Stimulated activated CD4-positive, alpha-beta T cell treated with anti-CD3 and anti-CD28 coated beads, Interleukin-12 subunit alpha, Interleukin-12 subunit beta, amount 100 ng/mL, for 24 hours (primary cell): ENCODE data around the gene FAM53B.

ENCODE experiments used
- DNase-seq, 2 experiments: peaks; one replicate each; pipeline ENCODE4 v3.0.0-alpha.2; 2020; ENCODE audit warnings: low read depth in 2 of 2

The FAM53B gene

GRCh38 chr10:124678557-124679240, 65.5 kb downstream of the FAM53B start:
- DNase-seq, result no peak

DNA sequence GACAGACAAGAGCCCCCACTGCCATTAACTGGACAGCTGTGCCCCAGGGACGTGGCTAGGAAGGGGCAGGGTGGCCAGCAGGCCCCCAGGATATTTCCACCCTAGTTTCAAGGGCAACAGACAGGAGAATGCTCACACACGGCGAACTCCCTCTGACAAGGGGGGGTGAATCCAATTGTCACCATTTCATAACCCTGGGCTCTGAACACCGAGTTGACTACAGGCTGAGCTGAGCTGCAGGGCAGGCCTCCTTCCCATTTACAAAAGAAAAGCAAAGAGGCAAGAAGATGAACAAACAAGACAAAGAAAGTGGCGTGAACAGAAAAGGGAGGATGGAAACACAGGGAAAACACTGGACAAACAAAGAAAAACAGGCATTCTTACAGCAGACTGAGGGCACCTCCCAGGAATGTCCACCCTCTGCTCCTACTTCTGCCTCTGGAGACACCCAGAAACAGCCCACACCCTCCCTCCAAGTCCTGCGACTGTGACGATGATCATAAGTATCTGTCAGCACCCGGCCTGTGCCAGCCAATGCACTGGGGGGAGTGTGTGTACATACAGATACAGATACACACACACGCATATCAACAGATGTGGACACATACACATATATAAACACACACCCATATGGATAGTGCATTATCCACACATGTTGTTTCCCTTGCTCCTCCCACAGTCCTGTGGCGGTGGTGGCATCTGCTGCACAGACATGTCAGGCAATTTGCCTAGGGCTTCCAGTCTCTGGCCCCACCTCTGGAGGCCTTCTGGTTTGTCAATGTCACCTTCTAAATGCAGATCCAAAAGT, 66.2 kb downstream of the FAM53B start:
- DNase-seq, result no peak

DNA sequence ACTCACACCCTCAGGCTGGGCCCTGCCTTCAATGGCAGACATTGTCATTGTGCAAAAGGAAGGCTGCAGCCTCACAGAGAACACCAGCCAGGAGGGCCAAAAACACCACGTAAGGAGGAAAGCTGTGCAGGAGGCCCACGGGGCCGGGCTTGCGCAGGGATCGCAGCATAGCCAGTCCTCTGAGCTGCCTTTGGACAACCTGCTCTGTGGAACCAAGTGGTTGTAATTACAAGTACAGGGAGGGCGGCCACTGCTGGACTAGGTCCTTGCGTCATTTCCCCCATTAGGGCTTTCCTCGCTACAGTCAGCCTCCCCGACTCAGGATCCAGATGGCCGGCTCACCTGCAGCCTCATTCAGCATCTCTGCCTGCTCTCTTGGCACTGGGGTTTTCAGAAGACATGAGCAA, 66.9 kb downstream of the FAM53B start:
- DNase-seq, result no peak

- DNase-seq, result no peak
Measured at GRCh38 chr10:124676416-124677062, 67.6 kb downstream of the FAM53B start.

- no peak for DNase-seq
Measured at GRCh38 chr10:124675824-124676223, 68.4 kb downstream of the FAM53B start.

DNA sequence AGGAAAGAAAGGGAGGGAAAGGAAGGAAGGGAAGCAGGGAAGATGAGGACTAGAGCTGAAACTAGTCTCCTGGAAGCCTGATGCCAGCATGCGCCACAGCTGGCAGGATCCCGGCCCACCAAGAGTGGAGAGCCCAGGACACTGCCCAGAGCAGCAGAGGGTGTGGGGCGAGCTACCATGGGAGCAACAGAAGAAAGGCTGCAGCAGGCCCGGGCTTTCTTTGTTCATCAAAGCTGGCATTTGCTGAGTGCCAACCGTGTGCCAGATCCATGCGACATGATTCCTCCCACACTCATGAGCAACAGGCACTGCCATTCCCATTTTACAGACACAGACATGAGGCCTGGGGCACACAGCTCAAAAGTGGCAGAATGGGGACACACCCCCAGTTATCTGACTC, 68.9 kb downstream of the FAM53B start:
- DNase-seq, result no peak

- no peak for DNase-seq
Measured at GRCh38 chr10:124674768-124675222, 69.4 kb downstream of the FAM53B start.

DNA sequence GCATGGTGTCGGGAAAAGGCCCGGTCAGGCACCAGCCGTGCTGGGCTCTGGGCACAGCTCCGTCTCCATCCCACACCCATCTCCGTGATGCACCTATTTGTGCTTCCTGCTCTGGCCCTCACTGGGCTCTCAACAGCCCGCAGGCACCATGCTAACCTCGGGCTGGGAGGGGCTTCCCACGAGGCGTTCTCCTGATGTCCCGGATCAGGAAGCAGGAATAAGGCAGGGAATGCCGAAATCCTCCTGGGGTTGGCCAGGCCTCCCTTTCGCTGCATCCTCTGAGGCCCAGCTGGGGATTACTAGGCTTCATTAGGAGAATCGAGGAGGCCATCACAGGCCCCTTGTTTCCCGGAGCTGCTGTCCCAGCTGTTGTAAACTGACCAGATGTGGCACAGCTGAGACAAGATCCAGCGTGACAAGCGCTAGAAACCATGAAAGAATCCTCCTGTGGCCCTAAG, 72.0 kb downstream of the FAM53B start:
- no peak for DNase-seq

- DNase-seq, result no peak
Measured at GRCh38 chr10:124671486-124672075, 72.6 kb downstream of the FAM53B start.

GRCh38 chr10:124670849-124671248, 73.3 kb downstream of the FAM53B start:
- no peak for DNase-seq

GRCh38 chr10:124669824-124670654, 74.1 kb downstream of the FAM53B start:
- DNase-seq, result no peak

GRCh38 chr10:124669141-124669823, 74.9 kb downstream of the FAM53B start:
- DNase-seq, result no peak

- no peak for DNase-seq
Measured at GRCh38 chr10:124668517-124669051, 75.6 kb downstream of the FAM53B start.

GRCh38 chr10:124667425-124668345, 76.5 kb downstream of the FAM53B start:
- no peak for DNase-seq

GRCh38 chr10:124666494-124666893, 77.7 kb downstream of the FAM53B start:
- no peak for DNase-seq

GRCh38 chr10:124665980-124666379, 78.2 kb downstream of the FAM53B start:
- no peak for DNase-seq

DNA sequence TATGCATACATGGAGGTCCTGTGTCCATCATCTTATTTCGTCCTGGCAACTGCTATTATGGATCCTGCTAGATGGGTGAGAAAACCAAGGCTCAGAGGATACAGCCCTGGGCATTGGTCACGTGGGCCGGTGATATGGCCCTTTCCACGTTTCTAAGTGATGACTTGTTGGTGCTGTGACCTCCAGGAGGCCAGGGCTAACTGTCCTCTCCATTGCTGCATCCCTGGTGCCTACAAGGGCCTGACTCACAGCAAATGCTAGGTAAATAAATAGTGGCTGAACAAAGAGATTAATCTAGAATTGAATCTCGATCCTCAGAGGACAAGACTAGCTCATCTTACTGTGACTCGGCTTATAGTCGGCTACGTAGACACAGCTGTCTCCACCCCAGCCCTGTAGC, 78.6 kb downstream of the FAM53B start:
- no peak for DNase-seq

DNA sequence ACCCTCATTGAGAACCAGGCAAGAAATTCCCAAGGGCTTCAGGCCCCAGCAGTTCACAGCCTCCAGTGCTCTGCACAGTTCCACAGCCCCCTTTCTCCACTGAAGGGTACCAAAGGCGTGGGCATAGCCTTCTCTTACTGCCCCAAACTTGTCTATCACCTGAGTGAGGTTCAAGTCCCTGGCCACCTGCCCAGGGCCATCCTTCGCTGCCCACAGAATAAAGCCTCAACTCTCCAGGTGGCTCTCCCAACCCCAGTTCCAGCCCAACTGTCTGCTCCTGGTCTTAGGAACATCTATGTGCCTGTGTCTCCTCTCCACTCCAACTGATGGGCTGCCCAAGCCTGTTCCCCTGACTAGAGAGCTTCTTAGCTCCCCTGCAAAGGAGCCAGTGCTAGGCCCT, 79.1 kb downstream of the FAM53B start:
- DNase-seq, result no peak

DNA sequence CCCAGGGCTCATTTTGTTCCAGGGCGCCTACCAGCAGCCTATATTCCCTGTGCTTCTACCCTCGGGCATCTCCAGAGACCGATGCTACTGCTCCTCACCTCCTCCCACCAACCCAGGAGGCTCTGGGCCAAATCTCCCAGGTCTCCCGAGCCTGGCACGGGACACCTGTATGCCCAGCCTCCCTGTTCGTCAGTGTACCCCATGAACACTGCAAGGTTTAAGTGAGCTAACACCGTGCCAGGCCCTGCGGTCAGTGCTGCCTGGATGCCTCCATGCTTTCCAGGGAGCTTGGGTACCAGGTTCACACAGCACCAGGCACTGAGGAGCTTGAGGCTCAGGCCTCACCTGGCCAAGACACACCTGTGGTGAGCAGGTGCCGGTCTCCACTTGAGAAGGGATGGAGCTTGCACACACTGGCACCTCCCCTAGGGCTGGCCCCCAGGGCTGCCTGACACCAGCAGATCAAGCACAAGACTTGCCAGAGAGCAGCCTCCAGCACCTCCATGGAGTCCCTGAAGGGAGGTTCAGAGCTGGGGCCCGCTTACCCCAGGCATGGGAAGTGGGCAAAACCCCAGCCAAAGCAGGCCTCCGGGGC, 80.3 kb downstream of the FAM53B start:
- DNase-seq, result no peak
